ENCODE data around the gene LYRM4.
A peak's percentile ranks its signal among the peaks of the same experiment; 100 is the strongest.

LYRM4 gene

DNA sequence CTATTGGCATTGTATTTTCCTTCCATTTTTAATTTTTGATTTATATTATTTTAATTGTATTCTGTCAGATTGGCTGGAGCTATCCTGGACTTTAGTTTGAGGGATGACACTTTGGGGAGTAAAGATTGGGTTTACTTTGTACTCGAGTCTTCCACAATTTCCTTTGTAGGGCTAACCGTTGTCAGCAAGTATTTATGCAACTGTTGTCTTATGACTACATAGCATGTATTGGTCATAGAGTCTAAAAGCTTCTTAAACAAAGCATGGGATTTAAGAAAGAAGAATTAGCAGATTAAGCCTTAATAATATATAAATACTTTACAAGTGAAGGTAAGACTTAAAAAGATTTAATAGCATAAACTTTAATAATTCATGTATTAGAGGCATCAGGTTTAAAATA is 20.2 kb upstream of the LYRM4 start:
- no peak for DNase-seq

DNA sequence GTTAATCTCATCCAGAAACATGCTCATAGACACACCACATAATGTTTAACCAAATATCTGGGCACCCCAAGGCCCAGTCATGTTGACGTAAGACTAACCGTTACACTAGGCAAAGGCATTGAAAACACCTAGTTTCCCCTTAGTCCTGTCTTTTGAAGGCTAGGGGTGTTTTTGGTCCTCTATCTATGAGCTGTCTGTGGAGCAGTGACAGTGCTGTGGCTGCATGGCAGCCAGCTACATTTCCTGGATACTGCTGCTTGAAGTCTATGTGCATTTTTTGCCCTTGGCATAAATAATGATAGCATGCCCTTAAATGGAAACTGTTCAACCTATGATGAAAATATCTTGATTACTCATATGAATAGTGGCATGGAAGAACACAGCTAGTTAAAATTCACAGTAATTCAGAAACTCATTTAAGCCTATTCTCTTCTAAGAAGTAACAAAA is 19.2 kb upstream of the LYRM4 start:
- DNase-seq = no peak

DNA sequence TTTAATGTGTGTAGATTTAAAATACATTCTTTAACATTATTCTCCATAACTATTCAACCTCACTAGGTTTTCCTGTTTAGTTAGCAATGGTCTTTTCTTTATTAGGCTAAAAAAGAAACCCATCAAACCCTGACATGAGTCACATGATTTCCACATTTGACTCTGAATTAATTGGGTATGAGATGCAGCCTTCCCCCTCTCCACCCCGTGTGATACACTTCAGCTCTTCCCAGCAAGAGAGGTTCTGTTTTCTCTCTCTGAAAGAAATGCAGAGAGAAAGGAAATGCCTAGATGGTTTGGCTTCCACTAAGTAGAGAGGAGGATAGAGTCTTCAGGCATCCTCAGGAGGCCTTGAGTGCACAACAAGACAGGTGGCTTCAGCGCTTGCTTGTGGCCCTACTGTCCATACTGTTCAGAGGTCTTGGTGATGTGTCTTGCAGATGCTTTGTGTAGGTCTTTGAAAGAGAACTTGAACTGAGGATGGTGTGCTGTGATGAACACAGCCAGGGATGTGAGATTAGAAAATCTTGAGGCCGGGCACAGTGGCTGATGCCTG is 17.9 kb upstream of the LYRM4 start:
- DNase-seq = no peak

DNA sequence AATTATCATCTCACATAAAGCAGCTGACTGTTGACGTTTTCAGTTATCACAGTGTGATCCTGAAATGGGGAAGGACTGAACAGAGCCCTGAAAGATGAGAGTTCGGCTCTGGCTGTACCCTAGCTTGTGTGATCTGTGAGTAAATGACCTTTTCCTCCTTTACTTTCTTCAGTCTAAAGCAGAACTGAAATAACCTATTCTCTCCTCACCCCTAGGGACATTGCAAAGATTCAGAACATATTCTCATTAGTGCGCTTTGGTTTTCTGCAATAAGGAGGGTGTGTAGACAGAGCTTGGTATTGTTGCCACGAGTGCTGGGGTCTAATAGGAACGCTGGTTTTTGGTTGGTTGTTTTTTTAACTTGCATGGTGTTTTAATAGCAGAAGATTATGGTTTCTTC is 17.3 kb upstream of the LYRM4 start:
- DNase-seq = no peak

DNA sequence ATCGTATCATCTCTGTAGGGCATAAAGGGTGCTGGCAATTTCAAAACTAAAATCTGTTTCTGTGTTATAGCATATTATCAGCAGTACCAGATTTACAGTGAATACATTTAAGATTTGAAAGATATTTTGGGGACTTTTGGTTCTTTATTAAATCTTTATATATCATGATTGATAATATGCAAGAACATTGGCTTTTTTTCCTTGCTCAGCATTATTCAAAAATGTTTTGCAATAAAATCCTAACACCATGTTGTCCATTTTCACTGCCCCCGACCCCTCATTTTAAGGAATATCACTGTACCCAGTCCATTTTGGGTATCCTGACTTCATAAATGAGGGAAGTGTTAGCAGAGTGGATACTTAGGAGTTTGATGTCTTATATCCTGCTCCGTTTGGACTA is 16.8 kb upstream of the LYRM4 start:
- no peak for DNase-seq

DNA sequence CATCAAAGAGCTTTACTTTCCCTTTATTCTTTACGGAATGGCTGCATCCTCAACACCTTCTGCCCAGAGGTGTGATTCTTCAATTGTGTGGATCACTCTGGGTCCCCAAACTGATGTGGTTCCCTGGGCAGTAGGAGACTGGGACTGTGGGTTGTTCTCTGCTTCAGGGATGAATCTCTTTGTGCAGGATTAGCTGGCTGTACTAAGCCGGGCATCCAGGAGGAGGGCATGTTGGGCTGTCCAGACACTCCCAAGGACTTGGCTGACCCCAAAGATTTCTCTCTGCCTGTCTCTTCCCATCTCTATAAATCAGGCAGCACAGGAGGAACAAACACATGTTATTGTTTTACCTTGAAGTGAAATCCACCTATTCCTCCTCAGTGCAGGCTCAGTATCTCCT is 15.8 kb upstream of the LYRM4 start:
- no peak for DNase-seq

DNA sequence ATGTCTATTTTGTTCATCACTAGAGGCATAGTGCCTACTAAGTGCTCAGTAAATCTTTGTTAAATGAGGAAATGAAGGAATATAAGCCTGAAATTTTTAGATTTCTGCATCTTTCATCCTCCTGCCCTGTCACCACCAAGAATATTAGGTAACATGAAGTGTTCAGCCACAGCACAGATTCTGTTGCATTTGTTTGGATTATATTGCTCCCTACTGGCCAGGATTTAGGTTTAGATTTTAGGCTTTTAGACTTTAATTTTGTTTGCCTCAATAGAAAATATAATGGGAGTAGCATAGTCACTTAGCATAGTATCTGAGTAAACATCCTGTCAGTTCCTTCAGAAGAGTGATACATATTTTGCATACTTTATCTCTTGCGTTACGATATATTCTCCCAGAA is 14.7 kb upstream of the LYRM4 start:
- no peak for DNase-seq

DNA sequence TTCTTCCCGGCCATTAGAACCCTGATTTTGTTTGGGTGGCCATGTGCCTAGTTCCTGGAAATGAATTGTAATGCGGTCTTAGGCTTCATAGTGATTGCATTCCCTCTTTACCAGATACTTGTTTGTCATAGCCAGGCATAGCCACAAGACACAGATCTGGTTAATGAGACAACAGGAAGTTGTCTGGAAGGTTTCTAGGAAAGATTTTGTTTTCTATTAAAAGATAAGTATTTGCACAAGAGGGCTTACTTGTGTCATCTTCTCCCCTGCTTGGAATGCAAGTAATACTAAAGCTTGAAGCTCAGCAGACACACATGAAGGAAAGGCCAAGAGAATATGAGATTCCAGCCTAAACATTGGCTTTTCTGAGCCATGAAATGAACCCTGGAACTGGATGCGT is 13.5 kb upstream of the LYRM4 start:
- no peak for DNase-seq

DNA sequence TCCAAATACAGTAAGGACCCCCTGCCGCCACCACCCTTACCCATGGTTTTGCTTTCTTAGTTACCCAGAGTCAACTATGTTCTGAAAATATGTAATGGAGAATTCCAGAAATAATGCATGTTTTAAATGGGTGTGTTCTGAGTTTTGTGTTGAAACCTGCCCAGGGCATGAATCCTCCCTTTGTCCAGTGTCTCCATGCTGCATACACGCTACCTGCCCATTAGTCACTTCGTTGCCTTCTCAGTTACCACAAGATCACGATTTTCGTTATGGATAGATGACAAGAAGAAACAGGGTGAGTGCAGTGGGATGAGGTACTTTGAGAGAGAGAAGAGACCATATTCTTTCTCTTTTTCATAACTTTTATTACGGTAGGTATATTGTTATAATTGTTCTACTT is 11.2 kb upstream of the LYRM4 start:
- DNase-seq = no peak

DNA sequence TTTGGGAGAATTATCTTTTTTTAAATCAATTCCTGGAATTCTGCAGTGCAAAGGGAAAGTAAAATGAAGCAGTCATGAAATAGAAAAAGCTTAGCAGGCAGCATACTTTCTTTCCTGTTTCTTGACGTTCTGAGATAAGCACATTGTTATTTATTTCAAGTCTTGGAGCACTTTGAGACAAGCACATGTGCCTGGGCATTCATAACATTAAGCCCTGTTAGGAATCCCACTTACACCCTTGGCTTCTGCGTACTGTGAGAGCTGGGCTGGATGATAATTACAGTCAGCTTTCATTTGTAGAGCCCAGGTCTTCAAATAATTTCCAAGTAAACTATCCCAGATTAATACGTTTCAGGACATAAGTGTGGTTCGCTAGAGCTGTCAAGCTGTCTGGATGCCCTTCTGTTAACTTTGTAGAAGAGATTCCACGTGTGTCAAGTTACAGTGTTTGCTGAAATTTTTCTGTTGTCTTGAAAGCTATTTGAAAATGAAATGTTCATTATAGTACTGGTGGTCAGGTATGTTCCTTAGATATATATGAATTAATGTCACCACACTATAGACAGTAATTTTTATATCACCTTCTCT is 9.4 kb upstream of the LYRM4 start:
- DNase-seq = no peak

DNA sequence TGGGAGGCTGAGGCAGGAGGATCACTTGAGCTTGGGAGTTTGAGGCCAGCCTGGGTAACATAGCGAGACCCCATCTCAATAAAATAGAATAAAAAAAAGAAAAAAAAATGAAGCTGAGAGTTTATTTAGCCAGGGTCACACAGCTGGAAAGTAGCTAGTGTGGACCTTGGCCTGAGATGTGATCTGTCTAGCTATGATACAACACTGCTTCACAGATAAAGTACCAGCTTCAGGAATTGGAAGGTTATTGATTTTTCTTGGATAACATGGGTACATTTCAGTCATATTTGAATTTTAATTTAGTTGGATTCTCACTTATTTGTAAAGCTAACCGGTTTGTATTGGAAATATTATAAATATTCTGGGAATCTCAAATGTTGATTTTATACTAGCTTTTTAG is 5.7 kb upstream of the LYRM4 start:
- DNase-seq = no peak

DNA sequence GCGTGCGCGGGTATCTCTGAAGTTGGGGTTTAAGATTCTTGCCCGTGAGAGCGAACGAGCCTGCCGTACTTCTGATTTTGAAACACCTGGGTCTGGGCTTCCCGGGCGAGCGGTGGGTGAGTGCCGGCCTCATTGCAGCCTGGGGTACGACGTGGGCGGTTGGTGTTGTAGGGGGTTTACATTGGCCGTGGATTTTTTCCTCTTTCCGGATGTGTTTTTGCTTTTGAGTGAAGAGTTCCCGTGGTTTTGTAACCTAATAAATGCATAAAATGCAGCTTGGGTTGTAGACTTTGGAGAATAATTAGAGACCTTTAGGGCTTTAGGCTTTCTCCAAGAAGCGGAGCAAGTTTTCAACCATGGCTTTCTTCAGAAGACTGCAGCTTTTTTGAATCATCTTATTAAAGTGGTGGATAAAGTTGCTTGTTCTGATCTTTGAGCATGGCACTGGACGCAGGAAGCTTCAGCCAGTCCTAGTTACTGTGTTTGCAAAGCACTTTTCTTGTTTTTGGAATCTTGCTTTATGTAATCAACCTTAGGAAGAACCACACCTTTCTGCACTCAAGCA is 877 bp upstream of the LYRM4 start:
- DNase-seq = peak in 2 of 56 donors; percentile 34 to 66

DNA sequence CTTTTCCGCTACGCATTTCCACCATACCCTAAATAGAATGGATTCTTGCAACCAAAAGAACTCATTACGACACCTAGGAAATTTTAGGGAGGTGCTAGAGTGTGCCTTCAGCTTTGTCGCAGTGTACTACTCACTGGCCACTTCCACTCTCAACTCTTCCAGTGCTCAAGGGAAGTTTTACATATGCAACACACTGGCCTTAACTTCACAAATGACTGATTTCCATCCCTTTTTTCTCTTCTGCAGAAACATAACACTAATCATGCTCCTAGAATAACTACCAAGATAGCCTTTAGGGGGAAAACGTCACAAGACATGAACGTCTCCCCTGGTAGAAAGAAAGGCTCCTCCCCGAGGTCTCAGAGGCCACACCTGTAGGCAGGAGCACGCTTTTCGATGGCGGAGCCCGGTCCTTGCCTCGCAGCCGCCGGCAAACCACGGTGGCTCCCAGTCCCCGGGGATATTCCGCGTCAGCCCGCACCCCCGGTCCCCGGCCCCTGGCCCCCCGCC is 584 bp downstream of the LYRM4 start:
- DNase-seq = peak in 40 of 56 donors; percentile 22 to 87 (median 66)

DNA sequence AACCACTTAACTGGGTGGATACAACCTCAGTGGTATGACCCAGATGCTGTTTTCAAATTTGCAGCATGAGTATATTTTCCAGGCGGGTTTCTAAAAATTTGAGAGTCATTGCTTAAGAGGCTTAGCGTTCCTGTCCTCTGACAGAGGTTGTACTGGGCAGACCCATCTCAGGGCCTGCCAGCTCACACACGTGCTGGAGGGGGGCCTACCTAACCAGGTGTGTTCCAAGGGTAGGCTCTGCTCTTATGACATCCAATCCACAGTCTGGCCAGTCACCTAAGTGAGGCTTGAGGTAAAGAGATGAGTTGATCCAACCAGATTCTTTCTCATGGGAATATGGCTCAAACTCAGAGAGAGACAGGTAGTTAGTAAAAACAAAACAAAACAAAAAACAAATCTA is 1.3 kb downstream of the LYRM4 start:
- DNase-seq = no peak

DNA sequence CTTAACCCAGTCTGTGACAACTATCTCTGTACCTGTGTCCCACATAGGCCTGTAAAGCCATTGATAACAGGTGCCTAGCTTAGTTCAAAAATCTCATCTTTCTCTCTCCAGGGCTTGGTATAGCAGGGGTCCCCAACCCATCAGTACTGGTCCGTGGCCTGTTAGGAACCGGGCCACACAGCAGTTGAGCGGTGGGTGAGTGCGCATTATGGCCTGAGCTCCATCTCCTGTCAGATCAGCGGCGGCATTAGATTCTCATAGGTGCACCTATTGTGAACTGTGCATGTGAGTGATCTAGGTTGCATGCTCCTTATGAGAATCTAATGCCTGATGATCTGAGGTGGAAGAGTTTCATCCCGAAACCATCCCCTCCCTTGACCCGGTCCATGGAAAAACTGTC is 3.4 kb downstream of the LYRM4 start:
- DNase-seq = no peak

DNA sequence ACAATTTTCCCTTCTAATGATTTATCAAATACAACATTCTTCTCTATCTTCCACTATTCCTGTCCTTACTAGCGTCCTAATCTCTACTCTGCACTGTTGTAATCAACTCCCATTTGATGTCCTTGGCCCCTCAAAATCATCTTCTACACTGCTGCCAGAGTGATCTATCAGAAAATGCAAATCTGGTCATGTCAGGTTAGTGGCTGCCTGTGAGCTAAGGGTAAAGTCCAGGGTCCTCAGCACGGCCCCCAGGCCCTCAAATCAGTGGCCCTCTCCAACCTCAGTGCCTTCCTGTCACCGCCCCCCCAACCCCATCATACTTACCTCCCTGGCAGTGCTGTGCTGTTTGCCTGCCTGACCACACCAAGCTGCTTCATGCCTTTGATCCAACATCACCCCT is 3.8 kb downstream of the LYRM4 start:
- DNase-seq = no peak

DNA sequence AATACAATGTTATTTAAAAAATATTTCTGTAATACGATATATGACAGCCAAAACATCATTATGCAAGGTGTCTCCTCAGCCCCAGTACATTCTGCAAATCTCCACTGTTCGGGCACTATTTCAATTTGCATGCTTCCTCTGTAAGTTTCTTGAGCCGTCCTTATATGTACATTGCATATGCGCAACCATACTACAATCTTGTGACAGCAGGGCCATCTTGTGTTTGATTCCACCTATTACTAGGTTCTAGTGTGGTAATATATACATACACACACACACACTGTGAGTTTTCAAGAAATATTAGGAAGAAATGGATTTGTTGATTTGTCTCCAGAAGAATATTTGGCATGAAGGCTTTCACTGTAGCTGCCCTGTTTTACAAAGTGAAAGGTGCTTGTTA is 9.8 kb downstream of the LYRM4 start:
- DNase-seq = no peak

DNA sequence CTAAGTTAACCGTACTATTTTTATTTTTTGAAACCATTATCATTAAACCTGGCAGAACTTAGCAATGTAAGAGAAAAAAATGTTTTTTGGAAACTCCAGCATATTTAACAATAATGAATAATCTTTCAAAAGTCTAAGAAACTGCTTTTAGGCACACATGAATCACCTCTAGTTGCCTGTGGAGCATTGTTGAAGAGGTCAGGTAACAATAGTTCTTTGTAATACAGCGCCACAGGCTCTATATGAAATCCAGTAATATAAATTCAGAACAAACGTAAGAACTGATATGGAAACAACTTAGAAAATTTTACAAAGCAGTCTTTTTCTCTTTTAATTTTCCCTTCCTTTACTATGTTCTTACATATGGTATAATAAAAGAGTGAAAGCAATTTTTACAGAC is 10.3 kb downstream of the LYRM4 start:
- no peak for DNase-seq

DNA sequence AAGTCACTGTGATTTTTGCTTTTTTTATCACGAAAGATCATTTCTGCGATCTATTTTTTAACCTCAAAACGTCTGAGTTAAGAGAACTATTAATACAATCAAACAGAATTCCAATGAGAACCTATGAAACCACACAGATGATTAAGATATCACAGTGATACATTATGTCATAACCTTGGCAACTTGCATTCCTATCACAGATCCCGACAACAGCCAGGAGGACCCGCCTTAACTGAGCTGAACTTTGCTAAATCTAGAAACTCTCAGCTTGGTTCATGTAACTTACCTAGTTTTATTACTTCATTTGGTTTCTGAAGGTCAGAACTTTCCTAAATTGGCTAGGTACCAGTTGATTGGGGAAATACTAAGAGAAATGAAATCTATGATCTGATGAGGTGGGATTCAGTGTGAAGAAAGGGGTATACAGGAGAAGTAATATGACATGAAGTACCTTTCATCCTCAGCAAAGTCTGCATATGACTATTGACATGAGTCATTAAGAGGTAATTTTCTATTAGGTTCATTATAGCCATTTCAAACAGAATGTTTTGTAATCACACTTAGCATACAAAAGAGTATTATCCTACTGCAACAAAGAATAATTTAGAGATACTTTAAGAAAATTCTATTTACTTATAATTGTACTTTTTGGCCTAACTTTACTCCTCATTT is 11.2 kb downstream of the LYRM4 start:
- DNase-seq = no peak

DNA sequence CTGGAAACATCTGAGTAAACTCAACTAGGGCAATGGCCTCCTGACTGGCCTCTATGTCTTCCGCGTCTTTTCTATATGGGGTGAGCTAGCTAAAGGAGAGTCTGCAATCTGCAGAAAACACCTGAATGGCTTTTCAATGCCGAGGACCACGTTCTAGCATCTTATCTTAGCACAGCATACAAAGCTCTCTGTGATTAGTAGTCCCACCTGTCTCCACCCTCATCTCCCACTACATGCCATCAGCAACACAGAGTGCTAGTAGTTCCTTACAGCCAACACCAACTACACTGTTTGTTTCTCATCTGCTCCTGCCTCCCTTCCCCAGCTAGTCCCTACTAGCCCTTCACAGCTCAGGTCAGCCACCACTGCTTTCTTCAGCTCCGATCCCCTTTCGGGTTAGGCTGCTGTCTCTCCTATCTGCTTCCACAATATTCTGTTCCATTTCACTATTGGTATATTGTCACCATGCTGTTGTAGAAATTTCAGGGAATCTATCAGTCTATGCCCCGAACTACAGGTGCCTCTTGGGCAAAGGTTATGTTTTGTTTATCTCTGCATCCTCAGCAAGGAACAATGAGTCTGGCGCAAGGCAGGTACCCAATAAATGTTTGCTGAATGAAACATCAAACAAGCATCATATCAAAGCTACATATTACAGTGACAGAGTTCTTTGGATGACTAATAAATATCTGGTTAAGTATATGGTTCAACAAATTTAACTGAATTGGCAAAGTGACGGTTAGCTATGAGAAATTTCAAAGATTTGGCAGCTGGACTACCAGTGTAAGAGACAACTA is 12.2 kb downstream of the LYRM4 start:
- no peak for DNase-seq

DNA sequence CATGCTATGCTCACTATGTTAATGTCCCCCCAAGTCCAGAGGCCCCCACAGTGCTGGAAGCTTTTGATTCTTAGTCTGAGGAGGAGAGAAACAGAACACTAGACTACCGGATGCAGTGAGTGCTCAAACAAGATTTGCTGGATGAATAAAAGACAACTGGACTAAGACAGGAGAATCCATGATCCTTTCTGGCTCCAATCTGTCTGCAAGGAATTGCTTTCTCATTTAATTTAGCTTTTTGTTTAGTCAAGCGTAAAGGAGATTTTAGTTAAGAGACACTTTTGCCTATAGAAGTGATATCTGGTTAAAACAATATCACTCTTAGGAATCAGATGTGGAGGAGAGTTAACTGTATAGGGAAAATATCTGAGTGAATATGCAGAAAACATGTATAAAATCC is 13.5 kb downstream of the LYRM4 start:
- no peak for DNase-seq
